ENCODE measurements around the gene PINLYP. TPM values are rescaled to one million over a fixed set of nuclear protein-coding genes. Genes with fewer than 3 reads are reported as not detected.
"Not testable (repeated sequence)": the region's sequence is repeated elsewhere in the genome, so short reads cannot be mapped to it uniquely, and the experiment has no call there.

PINLYP gene
- total and polyA plus RNA-seq, 2 donors (not counting 1 experiment from before 2014, with no cell fraction given), result 5.1 to 14.7 TPM

- H3K4me1 ChIP-seq (ENCODE audit: control insufficient read depth, extremely low read depth, insufficient read depth, low read length), result no peaks in the 10 kb centered on the region
- no peaks in the 10 kb centered on the region for H3K36me3 ChIP-seq (ENCODE audit: control insufficient read depth, insufficient read depth, low read length)
- no peak overlapping the region for H3K27ac ChIP-seq (ENCODE audit: insufficient read depth, low read length)
- no peaks in the 10 kb centered on the region for H3K79me2 ChIP-seq (ENCODE audit: control insufficient read depth, insufficient read depth, low read length)
- H3K9me3 ChIP-seq (ENCODE audit: control insufficient read depth, insufficient read depth, low read depth, low read length), result no peaks in the 10 kb centered on the region
- no peak overlapping the region for H3K9ac ChIP-seq (ENCODE audit: insufficient read depth, low read length)
- no peaks in the 10 kb centered on the region for H3K27me3 ChIP-seq (ENCODE audit: control insufficient read depth, insufficient read depth, low read length)
- H3K4me3 ChIP-seq (replicated peaks in 1 of 4; ENCODE audit: control extremely low read depth in 1 of 4, insufficient read depth in 1 of 4, low read depth in 3 of 4, low read length in 4 of 4), result no peak overlapping the region
- DNase-seq (ENCODE audit: low read depth in 2 of 2), result no peak
- H4K20me1 ChIP-seq (ENCODE audit: control insufficient read depth, extremely low read depth, insufficient read depth, low read length), result no peaks in the 10 kb centered on the region
- no peak overlapping the region for H2AFZ ChIP-seq (ENCODE audit: low read length)
- TF ChIP-seq CTCF (conservative IDR thresholded peaks at IDR 0.05 in 1 of 2, IDR thresholded peaks at IDR 0.05 in 1 of 2; ENCODE audit: low read depth in 1 of 2, low read length in 2 of 2) (no peak), EZH2 (IDR thresholded peaks at IDR 0.05; ENCODE audit: low read length, missing control alignments) (no peak)
- H3K4me2 ChIP-seq (ENCODE audit: extremely low read depth, insufficient read depth, low read length), result no peak overlapping the region
These were observed 8.9 kb downstream of the PINLYP start for GRCh38 chr19:43584484-43584883.

- Histone ChIP-seq H2AFZ (ENCODE audit: low read length) (no peak overlapping the region), H3K9me3 (ENCODE audit: control insufficient read depth, insufficient read depth, low read depth, low read length) (no peaks in the 10 kb centered on the region), H3K79me2 (ENCODE audit: control insufficient read depth, insufficient read depth, low read length) (no peaks in the 10 kb centered on the region), H3K4me1 (ENCODE audit: control insufficient read depth, extremely low read depth, insufficient read depth, low read length) (no peaks in the 10 kb centered on the region), H3K9ac (ENCODE audit: insufficient read depth, low read length) (no peak overlapping the region), H3K36me3 (ENCODE audit: control insufficient read depth, insufficient read depth, low read length) (peaks cover 1% of the 10 kb centered on the region), H3K4me3 (replicated peaks in 1 of 4; ENCODE audit: control extremely low read depth in 1 of 4, insufficient read depth in 1 of 4, low read depth in 3 of 4, low read length in 4 of 4) (no peak overlapping the region), H3K27me3 (ENCODE audit: control insufficient read depth, insufficient read depth, low read length) (no peaks in the 10 kb centered on the region), H3K27ac (ENCODE audit: insufficient read depth, low read length) (no peak overlapping the region), H3K4me2 (ENCODE audit: extremely low read depth, insufficient read depth, low read length) (no peak overlapping the region), H4K20me1 (ENCODE audit: control insufficient read depth, extremely low read depth, insufficient read depth, low read length) (no peaks in the 10 kb centered on the region)
- no peak for DNase-seq (ENCODE audit: low read depth in 2 of 2)
- TF ChIP-seq EZH2 (IDR thresholded peaks at IDR 0.05; ENCODE audit: low read length, missing control alignments) (no peak), CTCF (conservative IDR thresholded peaks at IDR 0.05 in 1 of 2, IDR thresholded peaks at IDR 0.05 in 1 of 2; ENCODE audit: low read depth in 1 of 2, low read length in 2 of 2) (no peak)
These were observed 10.7 kb downstream of the PINLYP start for GRCh38 chr19:43586346-43586745.

- H3K36me3 ChIP-seq (ENCODE audit: control insufficient read depth, insufficient read depth, low read length); DNase-seq (ENCODE audit: low read depth in 2 of 2); H3K9ac ChIP-seq (ENCODE audit: insufficient read depth, low read length); H3K27me3 ChIP-seq (ENCODE audit: control insufficient read depth, insufficient read depth, low read length); H3K9me3 ChIP-seq (ENCODE audit: control insufficient read depth, insufficient read depth, low read depth, low read length); H3K4me1 ChIP-seq (ENCODE audit: control insufficient read depth, extremely low read depth, insufficient read depth, low read length); H3K27ac ChIP-seq (ENCODE audit: insufficient read depth, low read length); H3K4me2 ChIP-seq (ENCODE audit: extremely low read depth, insufficient read depth, low read length); H4K20me1 ChIP-seq (ENCODE audit: control insufficient read depth, extremely low read depth, insufficient read depth, low read length); H3K4me3 ChIP-seq (replicated peaks in 1 of 4; ENCODE audit: control extremely low read depth in 1 of 4, insufficient read depth in 1 of 4, low read depth in 3 of 4, low read length in 4 of 4); H2AFZ ChIP-seq (ENCODE audit: low read length); H3K79me2 ChIP-seq (ENCODE audit: control insufficient read depth, insufficient read depth, low read length): not testable (repeated sequence)
These were observed 11.4 kb downstream of the PINLYP start for GRCh38 chr19:43587029-43587428.
